B cell (primary cell): ENCODE data around the gene NFYC. TPM values are rescaled to one million over a fixed set of nuclear protein-coding genes. Genes with fewer than 3 reads are reported as not detected.

Experiments
- ATAC-seq: fragments of 200-7000 bp; cut with Tn5 transposase; one replicate; pipeline ENCODE4 v1.10.0; 2021; ENCODE audit warnings: low read depth, mild to moderate bottlenecking, moderate number of reproducible peaks, moderate library complexity
- CTCF ChIA-PET: fragments of 350-600 bp; sonication (Branson Sonifier 250); formaldehyde crosslinking; loops from one replicate; lab custom pipeline; 2021; ENCODE audit warnings: antibody characterized with exemption, inconsistent platforms; lab: Charles Lee
- POLR2A ChIA-PET: fragments of 350-600 bp; sonication (Branson Sonifier 250); formaldehyde crosslinking; loops from one replicate; lab custom pipeline; 2021; ENCODE audit warnings: antibody characterized with exemption; lab: Charles Lee
- DNase-seq: peaks from one replicate; pipeline ENCODE4 v3.0.0; 2013
- H2AFZ ChIP-seq: 2 replicates; pipeline ENCODE4 v1.6.1; 2012; ENCODE audit warnings: mild to moderate bottlenecking, low read depth, low read length; ENCODE audit not compliant: insufficient read depth, poor library complexity, severe bottlenecking
- H3K27ac ChIP-seq, 2 donors: 1 replicate in 1 of 2; 2 replicates in 1 of 2; pipeline ENCODE4 v1.5.1; 2012 to 2013; ENCODE audit warnings: low read length in 2 of 2, mild to moderate bottlenecking in 2 of 2, moderate library complexity in 1 of 2
- H3K27me3 ChIP-seq, 4 experiments: fragments of 200-600 bp in 1 of 4; sonication (generic) in 1 of 4; replicated peaks in 1 of 4; 1 replicate in 2 of 4; 2 replicates in 2 of 4; pipeline versions ENCODE4 v1.6.1 to v1.7.0; 2013 to 2016; ENCODE audit warnings: low read length in 3 of 4, mild to moderate bottlenecking in 2 of 4, mixed read lengths in 1 of 4, moderate library complexity in 1 of 4; ENCODE audit not compliant: insufficient read depth in 4 of 4, control insufficient read depth in 3 of 4; ENCODE audit errors: control extremely low read depth in 1 of 4
- H3K36me3 ChIP-seq, 2 experiments: replicated peaks in 1 of 2; 1 replicate in 1 of 2; 2 replicates in 1 of 2; pipeline versions ENCODE4 v1.6.1 to v1.7.1; 2013; ENCODE audit warnings: low read length in 1 of 2; ENCODE audit not compliant: insufficient read depth in 2 of 2, control insufficient read depth in 1 of 2; ENCODE audit errors: control extremely low read depth in 1 of 2, extremely low read depth in 1 of 2
- H3K4me1 ChIP-seq, 2 donors: fragments of 200-600 bp in 1 of 2; sonication (generic) in 1 of 2; 1 replicate in 1 of 2; 2 replicates in 1 of 2; pipeline versions ENCODE4 v1.5.1 to v1.6.1; 2013 to 2017; ENCODE audit warnings: low read length in 2 of 2; ENCODE audit not compliant: control insufficient read depth in 2 of 2, insufficient read depth in 2 of 2
- H3K4me2 ChIP-seq: replicated peaks from 2 replicates; pipeline ENCODE3; 2012; ENCODE audit warnings: mild to moderate bottlenecking, low read depth, low read length; ENCODE audit not compliant: poor library complexity, severe bottlenecking
- H3K4me3 ChIP-seq, 5 experiments: fragments of 200-600 bp in 1 of 5; sonication (generic) in 1 of 5; 1 replicate in 3 of 5; 2 replicates in 2 of 5; pipeline versions ENCODE4 v1.5.1 to v1.7.0; 2011 to 2016; ENCODE audit warnings: low read length in 4 of 5, mild to moderate bottlenecking in 4 of 5, low read depth in 2 of 5, control low read depth in 1 of 5, moderate library complexity in 1 of 5; ENCODE audit not compliant: insufficient read depth in 1 of 5; ENCODE audit errors: control extremely low read depth in 1 of 5, extremely low read depth in 1 of 5
- H3K79me2 ChIP-seq: fragments of 200-600 bp; sonication (generic); one replicate; pipeline ENCODE4 v1.6.0; 2016; ENCODE audit warnings: low read length; ENCODE audit not compliant: control insufficient read depth, insufficient read depth
- H3K9ac ChIP-seq: fragments of 200-600 bp; sonication (generic); 2 replicates; pipeline ENCODE4 v1.6.1; 2017; ENCODE audit warnings: mild to moderate bottlenecking, low read length, moderate library complexity
- H3K9me3 ChIP-seq, 3 donors: one replicate each; pipeline versions ENCODE4 v1.6.1 to v1.7.1; 2013; ENCODE audit warnings: low read length in 2 of 3; ENCODE audit not compliant: control insufficient read depth in 2 of 3, insufficient read depth in 1 of 3; ENCODE audit errors: control extremely low read depth in 1 of 3
- H4K20me1 ChIP-seq: 2 replicates; pipeline ENCODE4 v1.6.0; 2012; ENCODE audit warnings: mild to moderate bottlenecking, low read length; ENCODE audit not compliant: insufficient read depth, control insufficient read depth, poor library complexity, severe bottlenecking
- H3K27ac Mint-ChIP-seq: one replicate; pipeline ENCODE4 v1.8.0; 2021; ENCODE audit warnings: mixed read lengths
- H3K27me3 Mint-ChIP-seq: one replicate; pipeline ENCODE4 v1.8.0; 2021; ENCODE audit warnings: mixed read lengths
- H3K4me1 Mint-ChIP-seq: one replicate; pipeline ENCODE4 v1.8.0; 2021; ENCODE audit warnings: mixed read lengths
- H3K4me3 Mint-ChIP-seq: one replicate; pipeline ENCODE4 v1.8.0; 2021; ENCODE audit warnings: mixed read lengths
- H3K9me3 Mint-ChIP-seq: one replicate; pipeline ENCODE4 v1.8.0; 2022; ENCODE audit warnings: mixed read lengths; ENCODE audit not compliant: insufficient read depth
- CTCF ChIP-seq: fragments of 200-600 bp; IDR thresholded peaks from one replicate; pipeline ENCODE4 v1.8.0; 2022; ENCODE audit warnings: antibody characterized with exemption, mild to moderate bottlenecking
- EZH2 ChIP-seq: IDR thresholded peaks from 2 replicates; pipeline ENCODE4 v1.6.1; 2012; ENCODE audit warnings: borderline replicate concordance, low read depth, mild to moderate bottlenecking, moderate library complexity, low read length; ENCODE audit not compliant: insufficient read depth, poor library complexity, severe bottlenecking
- WGBS: methylation state at CpG from one replicate; pipeline ENCODE4 v1.1.5; 2013; ENCODE audit warnings: missing lambda C conversion rate; ENCODE audit not compliant: insufficient coverage; 5-methylcytosine and 5-hydroxymethylcytosine counted together
- intact Hi-C: fragments of 100-400 bp; cut with micrococcal nuclease; formaldehyde crosslinking; loops from one replicate; pipeline ENCODE4 v1.10.0; 2022
- polyA plus RNA-seq: library from polyadenylated mRNA; depleted of rRNA; stranded (reverse); fragments of >200 nt; gene quantifications from 2 replicates; pipeline ENCODE4 v1.2.3, GENCODE V29; 2012
- total RNA-seq, 2 donors: library from RNA; stranded (reverse); fragments of 120-200 nt in 1 of 2; gene quantifications; 1 replicate in 1 of 2; 2 replicates in 1 of 2; pipeline versions ENCODE4 v1.2.3 to v1.2.4, GENCODE V29; 2013 to 2022

The NFYC gene
- total and polyA plus RNA-seq, 2 donors (not counting 1 experiment from before 2014, with no cell fraction given) = 88.7 to 123 TPM

GRCh38 chr1:40740997-40741736 lies 49.7 kb downstream of the NFYC start:
- WGBS = 100% methylated on average over 3 of the region's 7 CpGs
- peaks cover 52% of the 10 kb centered on the region for H3K4me1 Mint-ChIP-seq
- POLR2A ChIA-PET = no interaction called here

More at GRCh38 chr1:40740997-40741736, 49.7 kb downstream of the NFYC start:
- H4K20me1 ChIP-seq = peaks cover 69% of the 10 kb centered on the region
- no peak overlapping the region for H3K9ac ChIP-seq
- intact Hi-C loops = no loop called here
- H3K36me3 ChIP-seq = peaks cover 9 to 75% of the 10 kb centered on the region in 2 experiments
- H3K79me2 ChIP-seq = peaks cover 87% of the 10 kb centered on the region
- no peak for TF ChIP-seq EZH2
- no peak for TF ChIP-seq CTCF
- peak overlapping the region in 1 of 2 donors; percentile 18 for H3K27ac ChIP-seq
- no peak overlapping the region for H3K4me2 ChIP-seq
- Mint-ChIP-seq H3K4me3 (no peak overlapping the region), H3K27ac (no peak overlapping the region), H3K9me3 (no peaks in the 10 kb centered on the region), H3K27me3 (no peaks in the 10 kb centered on the region)
- no peak overlapping the region for H3K4me3 ChIP-seq
- ATAC-seq (no peak), DNase-seq (no peak)
- no peak overlapping the region for H2AFZ ChIP-seq
- CTCF ChIA-PET = no interaction called here
- no peaks in the 10 kb centered on the region for H3K9me3 ChIP-seq
- H3K4me1 ChIP-seq = peaks cover 12 to 13% of the 10 kb centered on the region in 2 donors
- no peaks in the 10 kb centered on the region for H3K27me3 ChIP-seq
